Measurements from ENCODE around the gene RASA2. TPM values are rescaled to one million over a fixed set of nuclear protein-coding genes. Genes with fewer than 3 reads are reported as not detected.
"Not testable (repeated sequence)": the region's sequence is repeated elsewhere in the genome, so short reads cannot be mapped to it uniquely, and the experiment has no call there.

Gene RASA2
- total RNA-seq, 1 experiment from 2014 or later, result 16.4 TPM

- DNase-seq (ENCODE audit: low spot score), result no peak
Measured at GRCh38 chr3:141457624-141458236, 29.1 kb upstream of the RASA2 start.

GRCh38 chr3:141459008-141459407 lies 27.8 kb upstream of the RASA2 start:
- DNase-seq (ENCODE audit: low spot score), result no peak

GRCh38 chr3:141460097-141460704 lies 26.6 kb upstream of the RASA2 start:
- peak; percentile 81 for DNase-seq (ENCODE audit: low spot score)

DNA sequence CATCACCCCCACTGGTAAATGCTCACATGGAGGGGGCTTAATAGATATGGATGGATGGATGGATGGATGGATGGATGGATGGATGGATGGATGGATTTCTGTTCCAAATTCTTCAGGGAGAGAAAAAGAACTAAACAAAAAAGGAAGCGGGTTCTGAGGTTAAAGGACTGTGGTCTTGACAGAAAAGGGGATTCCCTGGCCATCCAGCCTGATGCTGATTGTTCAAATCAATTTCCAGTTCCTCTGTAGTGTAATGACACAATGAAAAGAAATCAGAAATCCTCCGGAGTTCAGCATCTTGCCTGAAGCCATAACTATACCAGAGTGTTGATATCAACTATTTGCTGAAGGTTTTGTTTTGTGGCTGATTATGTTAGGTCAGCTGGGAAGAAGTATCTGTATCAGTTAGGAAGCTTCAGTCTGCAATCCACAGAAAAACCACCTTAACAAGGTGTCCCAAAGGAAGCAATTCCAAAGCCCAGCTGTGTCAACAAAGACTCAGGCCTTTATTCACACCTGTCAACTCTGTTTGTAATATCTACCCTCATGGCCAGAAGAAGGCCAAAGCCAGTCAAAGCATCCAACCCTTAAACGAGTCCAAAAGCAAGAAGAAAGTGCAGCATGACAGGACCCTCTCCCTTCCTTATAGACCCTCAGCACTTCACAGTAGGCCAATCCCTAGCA lies 24.5 kb upstream of the RASA2 start:
- DNase-seq (ENCODE audit: low spot score), result no peak

- no peak for DNase-seq (ENCODE audit: low spot score)
Measured at GRCh38 chr3:141465221-141465620, 21.6 kb upstream of the RASA2 start.

DNA sequence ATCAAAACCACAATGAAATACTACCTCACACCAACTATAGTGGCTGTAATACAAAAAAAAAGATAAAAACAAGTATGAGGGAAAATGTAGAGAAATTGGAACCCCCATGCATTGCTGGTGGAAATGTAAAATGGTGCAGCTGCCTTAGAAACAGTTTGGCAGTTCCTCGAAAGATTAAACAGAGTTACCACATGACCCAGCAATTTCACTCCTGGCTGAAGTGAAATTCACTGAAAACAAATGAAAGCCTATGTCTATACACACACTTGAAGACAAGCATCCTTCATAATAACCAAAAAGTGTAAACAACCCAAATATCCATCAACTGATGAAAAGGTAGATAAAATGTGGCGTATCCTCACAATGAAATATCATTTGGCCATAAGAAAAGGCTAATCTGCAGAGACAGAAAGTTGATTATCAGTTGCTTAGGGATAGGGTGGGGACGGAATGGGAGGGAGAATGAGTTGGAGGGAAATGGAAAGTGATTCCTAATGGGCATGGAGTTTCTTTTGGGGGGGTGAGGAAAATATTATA lies 20.1 kb upstream of the RASA2 start:
- DNase-seq (ENCODE audit: low spot score), result no peak

DNA sequence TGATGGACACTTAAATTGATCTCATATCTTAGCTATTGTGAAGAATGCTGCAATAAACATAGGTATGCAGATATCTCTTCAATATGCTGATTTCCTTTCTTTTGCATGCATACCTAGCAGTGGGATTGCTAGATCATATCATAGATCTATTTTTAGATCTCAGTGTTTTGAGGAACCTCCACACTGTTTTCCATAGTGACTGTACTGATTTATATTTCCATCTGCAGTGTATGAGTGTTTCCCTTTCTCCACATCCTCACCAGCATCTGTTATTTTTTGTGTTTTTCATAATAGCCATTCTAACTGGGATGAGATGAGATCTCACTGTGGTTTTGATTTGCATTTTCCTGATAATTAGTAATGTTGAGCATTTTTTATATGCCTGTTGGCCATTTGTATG lies 17.1 kb upstream of the RASA2 start:
- no peak for DNase-seq (ENCODE audit: low spot score)

- DNase-seq (ENCODE audit: low spot score), result no peak
Measured at GRCh38 chr3:141471160-141471559, 15.7 kb upstream of the RASA2 start.

DNA sequence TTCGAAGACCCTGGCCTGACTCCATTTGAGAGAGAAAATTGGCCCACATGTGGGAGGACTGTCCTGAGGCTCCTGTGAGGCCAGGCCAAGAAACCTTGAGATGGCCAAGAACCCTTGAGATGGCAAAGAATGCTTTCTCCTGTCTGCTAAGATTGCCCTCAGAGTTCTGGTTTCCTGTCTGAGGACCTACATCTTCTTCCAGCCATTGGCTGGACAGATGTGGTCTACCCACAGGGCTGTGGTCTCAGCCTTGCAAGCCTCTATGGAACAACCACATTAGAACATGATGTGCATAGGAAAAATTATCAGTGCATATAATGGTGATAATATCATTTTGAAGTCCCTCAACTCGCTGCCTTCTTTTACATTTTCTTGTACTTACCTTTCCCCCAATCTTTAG lies 10.8 kb upstream of the RASA2 start:
- DNase-seq (ENCODE audit: low spot score), result no peak

DNA sequence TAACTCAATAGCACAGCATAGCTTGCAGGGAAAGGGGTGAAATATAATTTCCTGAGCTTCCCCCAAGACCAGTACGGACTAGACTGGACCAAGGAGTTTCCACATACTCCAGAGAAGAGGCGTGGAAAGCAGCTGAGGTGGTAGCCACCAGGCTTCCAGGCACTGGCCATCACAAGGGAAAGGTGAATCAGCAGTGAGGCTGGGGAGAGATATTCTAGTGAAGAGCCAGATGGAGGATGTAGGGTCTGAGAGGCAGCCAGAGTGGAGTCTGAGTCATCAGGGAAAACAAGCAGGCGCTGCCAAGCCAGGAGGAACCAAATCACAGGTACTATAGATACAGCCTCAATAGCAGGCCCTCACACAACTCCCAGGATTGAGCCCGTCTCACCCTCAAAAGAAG lies 9.6 kb upstream of the RASA2 start:
- peak; percentile 93 for DNase-seq (ENCODE audit: low spot score)

DNA sequence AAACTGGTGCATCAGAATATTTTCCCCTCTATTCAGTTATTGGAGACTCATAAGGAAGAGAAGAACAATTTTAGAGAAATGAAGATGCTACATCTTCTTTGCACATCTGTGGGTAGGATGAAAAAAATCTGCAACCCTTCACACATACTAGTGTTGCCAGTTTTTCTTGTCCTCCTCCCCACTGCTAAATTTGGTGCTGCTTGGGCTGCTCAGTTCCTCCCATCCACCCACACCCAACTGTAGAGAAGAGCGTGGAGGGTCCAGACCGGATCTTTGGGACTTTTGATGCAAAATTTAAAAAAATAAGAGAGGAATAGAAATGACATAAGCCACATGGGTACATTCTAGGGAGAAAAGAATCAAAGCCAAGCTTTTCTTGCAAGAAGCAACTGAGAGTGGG lies 8.7 kb upstream of the RASA2 start:
- DNase-seq (ENCODE audit: low spot score), result no peak

GRCh38 chr3:141478840-141479239 lies 8.0 kb upstream of the RASA2 start:
- DNase-seq (ENCODE audit: low spot score), result not testable (repeated sequence)

GRCh38 chr3:141482245-141482922 lies 4.4 kb upstream of the RASA2 start:
- peak; percentile 91 for DNase-seq (ENCODE audit: low spot score)

DNA sequence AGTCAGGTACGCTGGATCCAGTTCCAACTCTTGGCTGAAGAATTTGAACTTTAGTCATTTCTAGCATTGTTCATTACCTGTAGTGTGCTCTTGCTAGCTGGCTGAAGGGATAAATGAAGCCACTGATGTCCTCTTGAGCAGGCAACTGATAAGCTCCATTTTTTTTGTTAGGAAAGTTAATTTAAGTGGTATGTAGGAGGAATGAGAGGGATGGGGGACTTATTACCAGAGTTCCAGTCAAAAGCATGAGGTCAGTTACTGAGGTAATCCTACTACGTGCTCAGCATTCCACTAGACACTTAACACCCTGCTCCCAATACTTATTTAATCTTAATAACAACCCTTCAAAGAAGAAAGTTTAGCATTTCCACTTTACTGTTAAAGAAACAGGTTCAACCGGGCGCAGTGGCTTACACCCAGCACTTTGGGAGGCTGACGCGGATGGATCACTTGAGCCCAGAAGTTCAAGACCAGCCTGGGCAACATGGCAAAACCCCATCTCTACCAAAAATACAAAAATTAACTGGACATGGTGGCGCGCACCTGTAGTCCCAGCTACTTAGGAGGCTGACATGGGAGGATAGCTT lies 2.0 kb upstream of the RASA2 start:
- DNase-seq (ENCODE audit: low spot score), result no peak

GRCh38 chr3:141485641-141486495 lies 959 bp upstream of the RASA2 start:
- peak; percentile 76 for DNase-seq (ENCODE audit: low spot score)

DNA sequence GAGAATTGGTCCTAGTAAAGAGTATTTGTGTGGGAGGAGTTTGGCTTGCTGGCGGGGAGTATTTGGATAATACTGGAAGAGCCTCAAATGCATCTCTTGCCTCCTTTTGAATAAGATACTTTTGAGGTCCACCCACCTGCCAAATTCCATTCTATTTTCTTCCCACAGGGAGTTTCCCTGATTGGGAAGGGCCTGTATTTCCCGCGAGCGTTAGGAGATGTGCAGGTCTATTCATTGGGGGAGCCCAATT lies 406 bp upstream of the RASA2 start:
- no peak for DNase-seq (ENCODE audit: low spot score)

- DNase-seq (ENCODE audit: low spot score), result peak; percentile 70
Measured at GRCh38 chr3:141487521-141488252, 860 bp downstream of the RASA2 start.

DNA sequence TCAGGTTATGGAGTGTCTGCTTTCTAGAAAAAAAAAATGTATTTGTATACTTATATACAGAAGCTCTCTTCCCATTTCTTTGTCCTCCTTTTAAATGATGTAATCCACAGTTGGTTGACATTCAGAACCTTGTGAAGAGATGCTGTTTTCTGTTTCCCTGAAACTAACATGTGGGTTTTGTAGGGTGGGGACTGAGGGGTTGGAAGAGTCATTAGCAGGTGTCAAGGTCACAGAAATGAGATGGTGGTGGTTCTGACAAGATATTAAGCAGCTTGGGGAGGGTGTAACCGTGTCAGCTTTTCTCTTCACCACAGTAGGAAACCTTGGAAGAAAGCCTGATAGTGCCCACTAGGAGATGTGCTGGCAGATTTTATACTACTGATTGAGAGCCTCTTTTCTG lies 2.4 kb downstream of the RASA2 start:
- no peak for DNase-seq (ENCODE audit: low spot score)

GRCh38 chr3:141491081-141491480 lies 4.3 kb downstream of the RASA2 start:
- no peak for DNase-seq (ENCODE audit: low spot score)

DNA sequence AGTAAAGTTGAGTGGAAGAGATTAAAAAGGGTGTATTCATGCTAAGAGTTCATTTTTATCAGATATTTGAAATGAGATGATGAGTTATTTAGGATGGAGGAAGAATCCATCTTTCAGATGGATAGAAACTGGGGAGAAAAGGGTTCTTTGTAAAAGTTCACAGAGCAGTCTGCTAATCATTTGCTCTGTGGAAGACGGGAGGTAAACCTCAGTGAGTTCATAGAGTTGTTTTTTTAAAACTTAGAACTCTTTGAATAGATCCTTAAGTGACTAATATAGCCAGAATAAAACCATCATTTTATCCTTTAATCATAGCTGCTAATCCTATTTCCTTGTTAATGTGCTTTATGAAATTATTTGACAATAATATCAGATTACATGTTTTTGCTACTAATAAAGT lies 5.1 kb downstream of the RASA2 start:
- no peak for DNase-seq (ENCODE audit: low spot score)

- no peak for DNase-seq (ENCODE audit: low spot score)
Measured at GRCh38 chr3:141493184-141493583, 6.4 kb downstream of the RASA2 start.
